ENCODE measurements around the gene TSACC.
"Not testable (repeated sequence)": the region's sequence is repeated elsewhere in the genome, so short reads cannot be mapped to it uniquely, and the experiment has no call there.

GRCh38 chr1:156323179-156323578, 15.1 kb upstream of the TSACC start:
- not testable (repeated sequence) for TF ChIP-seq CTCF, POLR2A (IDR thresholded peaks at IDR 0.05)

Data from Peyer's patch (tissue), 4 donors.